8988T (cell line): ENCODE results near the gene NADK.
A peak's percentile ranks its signal among the peaks of the same experiment; 100 is the strongest.

Source experiments
- DNase-seq: peaks from one replicate; pipeline ENCODE4 v3.0.0; 2011

NADK gene

GRCh38 chr1:1777950-1778662, at the start of gene NADK:
NADK (minus strand) TSS chr1:1778470; CDS start chr1:1765406, 13,064 bp downstream.
- DNase-seq, result peak; percentile 78

GRCh38 chr1:1827089-1827848, 49.0 kb upstream of the NADK start:
- no peak for DNase-seq

GRCh38 chr1:1826356-1827088, 48.3 kb upstream of the NADK start:
- DNase-seq, result no peak

GRCh38 chr1:1825217-1825616, 46.9 kb upstream of the NADK start:
- no peak for DNase-seq

GRCh38 chr1:1819762-1820161, 41.5 kb upstream of the NADK start:
- no peak for DNase-seq

- no peak for DNase-seq
These were observed 39.0 kb upstream of the NADK start for GRCh38 chr1:1817221-1817620.

- no peak for DNase-seq
These were observed 37.5 kb upstream of the NADK start for GRCh38 chr1:1815606-1816281.

- no peak for DNase-seq
These were observed 31.2 kb upstream of the NADK start for GRCh38 chr1:1809489-1809888.

GRCh38 chr1:1808206-1808605, 29.9 kb upstream of the NADK start:
- no peak for DNase-seq

- DNase-seq, result no peak
These were observed 28.6 kb upstream of the NADK start for GRCh38 chr1:1806890-1807289.

- no peak for DNase-seq
These were observed 26.0 kb upstream of the NADK start for GRCh38 chr1:1804301-1804700.

- DNase-seq, result no peak
These were observed 24.6 kb upstream of the NADK start for GRCh38 chr1:1802871-1803270.

- DNase-seq, result no peak
These were observed 21.4 kb upstream of the NADK start for GRCh38 chr1:1799716-1800115.

GRCh38 chr1:1797731-1798341, 19.6 kb upstream of the NADK start:
- no peak for DNase-seq

- DNase-seq, result no peak
These were observed 18.2 kb upstream of the NADK start for GRCh38 chr1:1796466-1796865.

- DNase-seq, result no peak
These were observed 16.7 kb upstream of the NADK start for GRCh38 chr1:1794999-1795398.

GRCh38 chr1:1793481-1794244, 15.4 kb upstream of the NADK start:
- no peak for DNase-seq

GRCh38 chr1:1788646-1789431, 10.6 kb upstream of the NADK start:
- DNase-seq, result no peak

- no peak for DNase-seq
These were observed 9.9 kb upstream of the NADK start for GRCh38 chr1:1788136-1788535.

GRCh38 chr1:1786836-1787605, 8.8 kb upstream of the NADK start:
- DNase-seq, result no peak
